OCI-LY3 (cell line): ENCODE measurements around the gene ZMYND8.

ENCODE experiments used
- H2AFZ ChIP-seq: fragments of 200-600, 300-600 bp; shearing (Covaris generic); 2 replicates; pipeline ENCODE4 v1.6.0; 2014; ENCODE audit warnings: antibody characterized with exemption, low read depth, low read length
- H3K27ac ChIP-seq: fragments of 200-600, 300-600 bp; sonication (generic); 2 replicates; pipeline ENCODE4 v1.5.1; 2014; ENCODE audit warnings: mild to moderate bottlenecking, low read length, moderate library complexity, mixed read lengths
- H3K27me3 ChIP-seq: fragments of 200-600, 300-600 bp; sonication (generic); 2 replicates; pipeline ENCODE4 v1.6.1; 2014; ENCODE audit warnings: low read depth, low read length, mixed read lengths
- H3K36me3 ChIP-seq: fragments of 200-600, 300-600 bp; sonication (generic); replicated peaks from 2 replicates; pipeline ENCODE3; 2014; ENCODE audit warnings: low read depth, low read length, mixed read lengths
- H3K4me1 ChIP-seq: fragments of 300-600, 200-600 bp; sonication (generic); 2 replicates; pipeline ENCODE4 v1.6.1; 2014; ENCODE audit warnings: low read length, mixed read lengths
- H3K4me2 ChIP-seq: fragments of 200-600, 300-600 bp; sonication (generic); 2 replicates; pipeline ENCODE4 v1.6.1; 2014; ENCODE audit warnings: low read length, mixed read lengths
- H3K4me3 ChIP-seq: fragments of 300-600, 200-600 bp; sonication (generic); 2 replicates; pipeline ENCODE4 v1.5.1; 2014; ENCODE audit warnings: antibody characterized with exemption, mild to moderate bottlenecking, low read length, moderate library complexity
- H3K79me2 ChIP-seq: fragments of 300-600, 200-600 bp; shearing (Covaris generic); 2 replicates; pipeline ENCODE4 v1.6.1; 2014; ENCODE audit warnings: mild to moderate bottlenecking, low read length, mixed read lengths
- H3K9ac ChIP-seq: fragments of 300-600, 200-600 bp; shearing (Covaris generic); 2 replicates; pipeline ENCODE4 v1.6.0; 2014; ENCODE audit warnings: mild to moderate bottlenecking, low read length, moderate library complexity
- H3K9me3 ChIP-seq: fragments of 200-600, 300-600 bp; shearing (Covaris generic); 2 replicates; pipeline ENCODE4 v1.6.1; 2014; ENCODE audit warnings: low read length, mixed read lengths; ENCODE audit not compliant: insufficient read depth
- H4K20me1 ChIP-seq: fragments of 200-600, 300-600 bp; sonication (generic); 2 replicates; pipeline ENCODE4 v1.6.1; 2016; ENCODE audit warnings: low read length, mixed read lengths; ENCODE audit not compliant: insufficient read depth
- EZH2phosphoT487 ChIP-seq: fragments of 200-600 bp; shearing (Covaris generic); IDR thresholded peaks from 2 replicates; pipeline ENCODE4 v1.6.1; 2018; ENCODE audit warnings: antibody characterized with exemption, mixed run types, low read depth
- TF ChIP-seq, protein P1 (sequence below): fragments of 200-600, 300-600 bp; sonication (generic); IDR thresholded peaks from 2 replicates; pipeline ENCODE4 v1.5.1; 2014; ENCODE audit warnings: antibody characterized with exemption, low read length, low read depth

The ZMYND8 gene

DNA sequence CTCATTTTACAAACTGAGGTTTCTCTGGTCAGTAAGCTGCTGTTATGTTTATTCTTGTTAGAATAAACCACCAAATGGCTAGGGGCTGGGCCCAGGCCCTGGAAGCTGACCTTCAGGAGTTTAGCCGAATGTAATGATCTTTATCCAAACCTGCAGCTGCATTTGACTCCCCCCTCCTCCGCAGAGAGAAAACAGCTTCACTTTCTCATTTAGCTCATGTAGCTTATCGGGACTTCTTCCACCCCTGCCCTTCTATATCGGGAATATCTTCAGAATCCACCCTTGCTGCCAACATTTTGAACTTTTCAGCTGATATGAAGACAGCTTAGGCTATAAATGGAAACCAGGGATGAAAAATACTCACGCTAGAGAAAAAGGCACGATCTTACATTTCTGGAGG, 102.6 kb downstream of the ZMYND8 start:
- no peak overlapping the region for H2AFZ ChIP-seq
- H3K4me1 ChIP-seq, result no peaks in the 10 kb centered on the region
- H4K20me1 ChIP-seq, result peaks cover 8% of the 10 kb centered on the region
- H3K9ac ChIP-seq, result no peak overlapping the region
- H3K4me2 ChIP-seq, result no peak overlapping the region
- no peaks in the 10 kb centered on the region for H3K79me2 ChIP-seq
- TF ChIP-seq, protein P1, sequence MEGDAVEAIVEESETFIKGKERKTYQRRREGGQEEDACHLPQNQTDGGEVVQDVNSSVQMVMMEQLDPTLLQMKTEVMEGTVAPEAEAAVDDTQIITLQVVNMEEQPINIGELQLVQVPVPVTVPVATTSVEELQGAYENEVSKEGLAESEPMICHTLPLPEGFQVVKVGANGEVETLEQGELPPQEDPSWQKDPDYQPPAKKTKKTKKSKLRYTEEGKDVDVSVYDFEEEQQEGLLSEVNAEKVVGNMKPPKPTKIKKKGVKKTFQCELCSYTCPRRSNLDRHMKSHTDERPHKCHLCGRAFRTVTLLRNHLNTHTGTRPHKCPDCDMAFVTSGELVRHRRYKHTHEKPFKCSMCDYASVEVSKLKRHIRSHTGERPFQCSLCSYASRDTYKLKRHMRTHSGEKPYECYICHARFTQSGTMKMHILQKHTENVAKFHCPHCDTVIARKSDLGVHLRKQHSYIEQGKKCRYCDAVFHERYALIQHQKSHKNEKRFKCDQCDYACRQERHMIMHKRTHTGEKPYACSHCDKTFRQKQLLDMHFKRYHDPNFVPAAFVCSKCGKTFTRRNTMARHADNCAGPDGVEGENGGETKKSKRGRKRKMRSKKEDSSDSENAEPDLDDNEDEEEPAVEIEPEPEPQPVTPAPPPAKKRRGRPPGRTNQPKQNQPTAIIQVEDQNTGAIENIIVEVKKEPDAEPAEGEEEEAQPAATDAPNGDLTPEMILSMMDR, result no peak
- no peak for TF ChIP-seq EZH2phosphoT487
- H3K27ac ChIP-seq, result no peak overlapping the region
- H3K36me3 ChIP-seq, result peaks cover 31% of the 10 kb centered on the region
- no peak overlapping the region for H3K4me3 ChIP-seq
- H3K27me3 ChIP-seq, result no peaks in the 10 kb centered on the region
- no peaks in the 10 kb centered on the region for H3K9me3 ChIP-seq

- no peak overlapping the region for H3K9ac ChIP-seq
- no peak overlapping the region for H3K4me2 ChIP-seq
- no peak overlapping the region for H2AFZ ChIP-seq
- H3K4me3 ChIP-seq, result no peak overlapping the region
- H3K27me3 ChIP-seq, result no peaks in the 10 kb centered on the region
- no peaks in the 10 kb centered on the region for H3K9me3 ChIP-seq
- H4K20me1 ChIP-seq, result peaks cover 4% of the 10 kb centered on the region; the same call in 1 of the 2 replicates
- TF ChIP-seq EZH2phosphoT487, result no peak
- TF ChIP-seq, protein P1, result no peak
- no peak overlapping the region for H3K27ac ChIP-seq
- no peaks in the 10 kb centered on the region for H3K79me2 ChIP-seq
- H3K4me1 ChIP-seq, result no peaks in the 10 kb centered on the region
- peaks cover 37% of the 10 kb centered on the region for H3K36me3 ChIP-seq
Measured at GRCh38 chr20:47252879-47253307, 103.6 kb downstream of the ZMYND8 start.

DNA sequence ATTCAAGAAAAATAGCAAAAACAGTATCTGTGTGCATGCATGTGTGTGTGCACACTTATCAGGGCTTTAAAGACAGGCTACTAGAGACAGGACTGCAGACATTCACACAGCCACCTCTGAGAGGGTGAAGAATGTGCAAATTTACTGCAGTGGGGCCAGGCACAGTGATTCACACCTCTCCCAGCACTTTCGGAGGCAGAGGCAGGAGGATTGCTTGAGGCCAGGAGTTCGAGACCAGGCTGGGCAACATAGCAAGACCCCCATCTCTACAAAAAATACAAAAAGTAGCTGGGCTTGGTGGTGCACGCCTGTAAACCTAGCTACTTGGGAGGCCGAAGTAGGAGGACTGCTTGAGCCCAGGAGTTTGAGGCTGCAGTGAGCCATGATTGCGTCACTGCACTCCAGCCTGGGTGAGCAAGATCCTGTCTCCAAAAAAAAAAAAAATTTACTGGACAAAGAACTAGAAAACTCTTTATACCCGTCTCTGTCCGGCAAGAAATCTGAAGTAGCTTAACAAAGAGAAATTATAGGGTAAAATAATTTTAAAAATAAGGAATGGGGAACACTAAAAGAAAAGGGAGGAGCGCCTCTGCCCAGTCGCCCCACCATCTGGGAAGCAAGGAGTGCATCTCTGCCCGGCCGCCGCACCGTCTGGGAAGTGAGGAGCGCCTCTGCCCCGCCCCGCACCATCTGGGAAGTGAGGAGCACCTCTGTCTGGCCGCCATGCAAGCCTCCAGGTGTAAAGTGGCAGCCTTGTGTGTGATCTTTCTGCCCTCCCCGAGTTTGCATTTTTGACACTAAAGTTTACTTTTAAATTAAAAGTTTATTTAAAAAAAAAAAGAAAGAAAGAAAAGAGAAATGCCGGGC, 105.1 kb downstream of the ZMYND8 start:
- Histone ChIP-seq H3K9me3 (no peaks in the 10 kb centered on the region), H3K36me3 (peaks cover 41% of the 10 kb centered on the region), H3K4me2 (no peak overlapping the region), H3K27me3 (no peaks in the 10 kb centered on the region), H3K27ac (no peak overlapping the region), H4K20me1 (no peaks in the 10 kb centered on the region), H3K79me2 (no peaks in the 10 kb centered on the region), H3K4me3 (no peak overlapping the region), H2AFZ (no peak overlapping the region), H3K9ac (no peak overlapping the region), H3K4me1 (no peaks in the 10 kb centered on the region)
- TF ChIP-seq, protein P1, result no peak
- no peak for TF ChIP-seq EZH2phosphoT487

DNA sequence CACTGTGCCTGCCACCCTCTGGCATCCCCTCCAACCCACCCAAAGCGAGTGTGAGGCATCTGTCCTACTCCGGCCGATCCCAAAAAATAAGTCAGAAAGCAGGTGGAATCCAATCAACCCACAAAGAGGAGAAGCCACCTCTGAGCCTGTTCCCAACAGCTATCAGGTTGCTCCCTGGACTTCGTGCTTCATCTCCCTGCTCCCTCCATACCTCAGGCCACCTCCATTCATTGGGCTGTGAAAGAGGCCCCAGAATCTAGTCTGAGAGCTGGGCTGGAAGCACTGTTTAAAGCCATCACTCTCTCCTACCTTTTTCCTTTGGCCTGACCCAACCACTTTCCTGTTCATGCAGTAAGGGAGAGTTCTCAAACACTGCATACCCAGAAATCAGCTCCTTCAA, 106.1 kb downstream of the ZMYND8 start:
- Histone ChIP-seq H3K36me3 (peaks cover 51% of the 10 kb centered on the region), H3K79me2 (no peaks in the 10 kb centered on the region)

More for the DNA sequence above, 106.1 kb downstream of the ZMYND8 start:
- Histone ChIP-seq H3K9ac (no peak overlapping the region), H3K27ac (no peak overlapping the region), H4K20me1 (0 out of 2 replicates have a peak, but pooled peaks cover 3% of the 10 kb centered on the region), H3K4me2 (no peak overlapping the region), H3K4me1 (no peaks in the 10 kb centered on the region), H2AFZ (no peak overlapping the region), H3K4me3 (no peak overlapping the region), H3K9me3 (no peaks in the 10 kb centered on the region), H3K27me3 (no peaks in the 10 kb centered on the region)
- no peak for TF ChIP-seq EZH2phosphoT487
- TF ChIP-seq, protein P1, result no peak
